K562 (cell line): Measurements from ENCODE around the gene FBXO28. TPM values are rescaled to one million over a fixed set of nuclear protein-coding genes. Genes with fewer than 3 reads are reported as not detected.
A peak's percentile ranks its signal among the peaks of the same experiment; 100 is the strongest.

Experiments used
- ATAC-seq: fragments of 200-7000 bp; cut with Tn5 transposase; 3 replicates; pipeline ENCODE4 v1.9.1; 2020; ENCODE audit warnings: moderate library complexity
- BruUV-seq: library from RNA; stranded (reverse); fragments of 400-500 nt; replicated peaks from 2 replicates; lab custom pipeline; 2021; lab: Mats Ljungman, UMichigan
- CTCF ChIA-PET: fragments of 300-600 bp; formaldehyde crosslinking; extraction: SDS; loops from one replicate; lab custom pipeline; 2021; ENCODE audit warnings: low intra/inter-chr PET ratio; lab: Yijun Ruan, JAX
- POLR2A ChIA-PET: fragments of 300-600, 350-650 bp; sonication (Branson Sonifier 250); formaldehyde crosslinking; extraction: SDS; loops from one replicate; lab custom pipeline; 2021; ENCODE audit warnings: antibody characterized with exemption, inconsistent platforms; lab: Yijun Ruan, JAX
- DNase-seq, 4 experiments: peaks; one replicate each; pipeline versions ENCODE4 v3.0.0 to v3.0.0-alpha.2; 2011 to 2018; ENCODE audit warnings: low spot score in 3 of 4, mixed read lengths in 3 of 4; ENCODE audit errors: extremely low read depth in 1 of 4
- FAIRE-seq: peaks from 2 replicates; lab custom pipeline; 2011; peaks lifted over from hg19 to GRCh38; lab: Jason Lieb, UNC
- H2AFZ ChIP-seq: 2 replicates; pipeline ENCODE4 v1.6.0; 2011; ENCODE audit warnings: low read depth, low read length, control low read depth, inconsistent platforms
- H3K27ac ChIP-seq: fragments of 200-600 bp; 3 replicates; pipeline ENCODE4 v1.8.0; 2011; ENCODE audit warnings: low read depth, mild to moderate bottlenecking, control low read depth, inconsistent platforms, low read length, moderate library complexity, mixed read lengths; ENCODE audit errors: extremely low read depth
- H3K27me3 ChIP-seq, 2 experiments: fragments of 300-600 bp in 1 of 2; 2 replicates in 1 of 2; 3 replicates in 1 of 2; pipeline versions ENCODE4 v1.6.0 to v1.8.0; 2011; ENCODE audit warnings: inconsistent platforms in 2 of 2, low read length in 2 of 2, mild to moderate bottlenecking in 1 of 2, mixed read lengths in 1 of 2, moderate library complexity in 1 of 2; ENCODE audit not compliant: control insufficient read depth in 2 of 2, insufficient read depth in 2 of 2
- H3K36me3 ChIP-seq: fragments of 300-600 bp; 3 replicates; pipeline ENCODE4 v1.8.0; 2011; ENCODE audit warnings: mild to moderate bottlenecking, low read length, inconsistent platforms; ENCODE audit not compliant: control insufficient read depth, insufficient read depth
- H3K4me1 ChIP-seq, 2 experiments: fragments of 200-600 bp in 1 of 2; replicated peaks in 1 of 2; 2 replicates in 1 of 2; 3 replicates in 1 of 2; pipeline versions ENCODE4 v1.5.1 to v1.8.0; 2011; ENCODE audit warnings: inconsistent platforms in 2 of 2, low read length in 2 of 2, mild to moderate bottlenecking in 1 of 2, mixed read lengths in 1 of 2, moderate library complexity in 1 of 2; ENCODE audit not compliant: control insufficient read depth in 2 of 2, insufficient read depth in 2 of 2
- H3K4me2 ChIP-seq: 2 replicates; pipeline ENCODE4 v1.6.1; 2011; ENCODE audit warnings: low read length, control low read depth, inconsistent platforms, mixed read lengths; ENCODE audit not compliant: insufficient read depth
- H3K4me3 ChIP-seq: fragments of 200-600 bp; sonication (generic), shearing (Covaris generic); 2 replicates; pipeline ENCODE4 v1.5.1; 2016; ENCODE audit warnings: control low read depth, inconsistent platforms
- H3K79me2 ChIP-seq: fragments of 200-600 bp; 3 replicates; pipeline ENCODE4 v1.8.0; 2011; ENCODE audit warnings: low read length, inconsistent platforms; ENCODE audit not compliant: control insufficient read depth, insufficient read depth
- H3K9ac ChIP-seq, 2 experiments: 2 replicates each; pipeline versions ENCODE4 v1.6.0 to v1.6.1; 2011; ENCODE audit warnings: low read depth in 2 of 2, low read length in 2 of 2, control low read depth in 1 of 2, inconsistent platforms in 1 of 2, mild to moderate bottlenecking in 1 of 2, mixed read lengths in 1 of 2; ENCODE audit not compliant: insufficient read depth in 1 of 2
- H3K9me1 ChIP-seq: one replicate; pipeline ENCODE4 v1.6.0; 2011; ENCODE audit warnings: inconsistent platforms, mild to moderate bottlenecking, low read length, moderate library complexity; ENCODE audit not compliant: control insufficient read depth, insufficient read depth
- H3K9me3 ChIP-seq: replicated peaks from 2 replicates; pipeline ENCODE4 v1.5.1; 2011; ENCODE audit warnings: low read depth, low read length, inconsistent platforms; ENCODE audit not compliant: control insufficient read depth, insufficient read depth
- H4K20me1 ChIP-seq: replicated peaks from 2 replicates; pipeline ENCODE4 v1.6.1; 2011; ENCODE audit warnings: low read length, inconsistent platforms, mixed read lengths; ENCODE audit not compliant: control insufficient read depth, insufficient read depth
- CHCHD3 ChIP-seq: fragments of 250-450 bp; sonication (Bioruptor Pico); IDR thresholded peaks from 2 replicates; pipeline ENCODE4 v2.1.2; 2022; ENCODE audit warnings: mild to moderate bottlenecking
- FOS ChIP-seq: IDR thresholded peaks from 3 replicates; pipeline ENCODE4 v1.6.1; 2011; ENCODE audit not compliant: insufficient read length; ENCODE audit errors: extremely low read depth
- KAT7 ChIP-seq: sonication (generic); formaldehyde crosslinking; IDR thresholded peaks from 2 replicates; pipeline ENCODE4 v1.8.0; 2022; ENCODE audit warnings: missing genetic modification reagents, mild to moderate bottlenecking, borderline replicate concordance
- OTX1 ChIP-seq: fragments of 450-650 bp; formaldehyde crosslinking; IDR thresholded peaks from 2 replicates; pipeline ENCODE4 v1.4.0; 2022; ENCODE audit warnings: mild to moderate bottlenecking
- RUNX1 ChIP-seq: sonication (generic); IDR thresholded peaks from 2 replicates; pipeline ENCODE4 v1.6.1; 2016; ENCODE audit warnings: antibody characterized with exemption, low read depth
- WGBS: fragments of 100-300 bp; shearing (Covaris generic); methylation state at CpG from one replicate; pipeline ENCODE4 v1.1.6; 2016; ENCODE audit warnings: low coverage, mixed read lengths; ENCODE audit not compliant: insufficient coverage; ENCODE audit errors: missing lambda C conversion rate; 5-methylcytosine and 5-hydroxymethylcytosine counted together
- in situ Hi-C: fragments of 300-500 bp; cut with MboI; formaldehyde crosslinking; loops from 4 replicates; pipeline ENCODE4 v1.15.0; 2018; ENCODE audit warnings: inconsistent platforms, mixed read lengths
- intact Hi-C: fragments of 100-400 bp; cut with micrococcal nuclease; formaldehyde crosslinking; loops from 2 replicates; pipeline ENCODE4 v1.14.2; 2022
- polyA plus RNA-seq, 8 experiments: library from polyadenylated mRNA; depleted of rRNA in 4 of 8; stranded (reverse) in 5 of 8; unstranded in 3 of 8; fragments of >200 nt; fragmentation: Nextera tagmentation in 2 of 8; fragmentation: Illumina TruSeq in 1 of 8; extraction: Ambion mirVana in 2 of 8; extraction: Trizol in 1 of 8; gene quantifications; 2 replicates each; pipeline versions ENCODE4 v1.2.1 to v1.2.3, GENCODE V29; 2011 to 2014; ENCODE audit warnings: inconsistent platforms in 1 of 8, missing spikeins in 1 of 8
- total RNA-seq, 7 experiments: library from RNA; depleted of rRNA in 6 of 7; stranded (reverse); fragments of >200 nt in 6 of 7; fragmentation: Illumina TruSeq in 2 of 7; extraction: Trizol in 2 of 7; gene quantifications; 2 replicates each; pipeline versions ENCODE4 v1.2.1 to v1.2.3, GENCODE V29; 2011 to 2021; ENCODE audit warnings: low replicate concordance in 1 of 7
- TF ChIP-seq, protein P1 (sequence below): fragments of 450-650 bp; formaldehyde crosslinking; IDR thresholded peaks from 2 replicates; pipeline ENCODE4 v1.4.0; 2020; ENCODE audit warnings: mild to moderate bottlenecking, moderate library complexity

FBXO28 gene
- total and polyA plus RNA-seq, 9 of the 15 experiments (the other 6 are each of a cell fraction or from before 2014, with no cell fraction given), result 4.1 to 34.8 (median 25.3) TPM

DNA sequence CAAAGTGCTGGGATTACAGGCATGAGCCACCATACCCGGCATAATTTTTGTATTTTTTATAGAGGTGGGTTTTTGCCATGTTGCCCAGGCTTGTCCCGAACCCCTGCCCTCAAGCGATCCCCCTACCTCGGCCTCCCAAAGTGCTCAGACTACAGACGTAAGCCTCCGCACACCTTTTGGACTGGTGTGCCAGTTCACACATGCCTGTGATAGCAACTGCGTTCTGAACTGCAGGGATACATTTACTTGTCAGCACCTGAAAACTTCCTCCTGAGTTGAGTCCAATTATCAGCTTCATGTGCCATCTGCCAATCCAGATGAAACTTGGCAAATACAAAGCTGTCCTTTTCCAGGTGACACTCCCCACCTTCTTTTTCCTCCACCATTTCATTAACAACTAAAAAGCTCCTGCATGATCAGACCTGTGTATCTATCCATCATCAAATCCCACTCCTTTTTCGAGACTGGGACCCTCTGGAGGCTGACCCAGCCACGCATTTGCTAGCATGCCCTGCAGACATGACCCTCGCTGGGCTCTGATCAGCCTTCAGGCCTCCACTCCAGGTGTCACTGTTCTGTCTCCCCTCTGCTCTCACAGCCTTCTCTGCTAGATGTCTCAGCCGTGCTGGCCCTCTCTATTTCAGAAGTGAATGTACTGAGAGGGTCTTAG, 67.0 kb downstream of the FBXO28 start:
- WGBS, result 69% methylated on average over 11 of the region's 11 CpGs
- Histone ChIP-seq H3K79me2 (peaks cover 29% of the 10 kb centered on the region), H4K20me1 (0 out of 2 replicates have a peak, but pooled peaks cover 3% of the 10 kb centered on the region), H3K9me1 (no peaks in the 10 kb centered on the region), H3K9me3 (no peaks in the 10 kb centered on the region), H3K4me2 (no peak overlapping the region), H3K4me1 (peaks cover 14 to 28% of the 10 kb centered on the region in 2 experiments; a peak in 4 of 5 replicates), H2AFZ (no peak overlapping the region), H3K27ac (no peak overlapping the region), H3K27me3 (no peaks in the 10 kb centered on the region), H3K9ac (peak overlapping the region in 1 of 2 experiments; percentile 24; a peak in 1 of 4 replicates), H3K36me3 (peaks cover 10% of the 10 kb centered on the region; the same call in 2 of the 3 replicates), H3K4me3 (no peak overlapping the region)
- TF ChIP-seq, protein P1, sequence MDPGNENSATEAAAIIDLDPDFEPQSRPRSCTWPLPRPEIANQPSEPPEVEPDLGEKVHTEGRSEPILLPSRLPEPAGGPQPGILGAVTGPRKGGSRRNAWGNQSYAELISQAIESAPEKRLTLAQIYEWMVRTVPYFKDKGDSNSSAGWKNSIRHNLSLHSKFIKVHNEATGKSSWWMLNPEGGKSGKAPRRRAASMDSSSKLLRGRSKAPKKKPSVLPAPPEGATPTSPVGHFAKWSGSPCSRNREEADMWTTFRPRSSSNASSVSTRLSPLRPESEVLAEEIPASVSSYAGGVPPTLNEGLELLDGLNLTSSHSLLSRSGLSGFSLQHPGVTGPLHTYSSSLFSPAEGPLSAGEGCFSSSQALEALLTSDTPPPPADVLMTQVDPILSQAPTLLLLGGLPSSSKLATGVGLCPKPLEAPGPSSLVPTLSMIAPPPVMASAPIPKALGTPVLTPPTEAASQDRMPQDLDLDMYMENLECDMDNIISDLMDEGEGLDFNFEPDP (CRISPR knock-in tag), result no peak
- TF ChIP-seq RUNX1, result no peak
- no peak for TF ChIP-seq FOS
- no peak for TF ChIP-seq OTX1 (CRISPR knock-in tag)
- no peak for TF ChIP-seq CHCHD3 (CRISPR knock-in tag)
- no peak for TF ChIP-seq KAT7 (CRISPR knock-in tag)
- FAIRE-seq (no peak), DNase-seq (no peak), ATAC-seq (no peak)
- ChIA-PET CTCF (no interaction called here), POLR2A (interaction anchor here (1.3 to 1.5 kb wide), 3 partner anchors 11 to 23 kb away, joined by 3 to 9 read pairs (median 3); no protein-coding TSS in a partner anchor)
- BruUV-seq, result no TSS peak
- in situ Hi-C loops, result no loop called here
- intact Hi-C loops, result loop anchor here (5.0 kb wide), 1 partner anchor 151 kb away; the partner anchor contains the start of gene NVL
